ENCODE data around the gene PTPN6. TPM values are rescaled to one million over a fixed set of nuclear protein-coding genes. Genes with fewer than 3 reads are reported as not detected.
A peak's percentile ranks its signal among the peaks of the same experiment; 100 is the strongest.

The PTPN6 gene
- total and polyA plus RNA-seq, 2 of the 13 experiments (the other 11 are each of a cell fraction or from before 2014, with no cell fraction given): 10.5 to 10.6 TPM

DNA sequence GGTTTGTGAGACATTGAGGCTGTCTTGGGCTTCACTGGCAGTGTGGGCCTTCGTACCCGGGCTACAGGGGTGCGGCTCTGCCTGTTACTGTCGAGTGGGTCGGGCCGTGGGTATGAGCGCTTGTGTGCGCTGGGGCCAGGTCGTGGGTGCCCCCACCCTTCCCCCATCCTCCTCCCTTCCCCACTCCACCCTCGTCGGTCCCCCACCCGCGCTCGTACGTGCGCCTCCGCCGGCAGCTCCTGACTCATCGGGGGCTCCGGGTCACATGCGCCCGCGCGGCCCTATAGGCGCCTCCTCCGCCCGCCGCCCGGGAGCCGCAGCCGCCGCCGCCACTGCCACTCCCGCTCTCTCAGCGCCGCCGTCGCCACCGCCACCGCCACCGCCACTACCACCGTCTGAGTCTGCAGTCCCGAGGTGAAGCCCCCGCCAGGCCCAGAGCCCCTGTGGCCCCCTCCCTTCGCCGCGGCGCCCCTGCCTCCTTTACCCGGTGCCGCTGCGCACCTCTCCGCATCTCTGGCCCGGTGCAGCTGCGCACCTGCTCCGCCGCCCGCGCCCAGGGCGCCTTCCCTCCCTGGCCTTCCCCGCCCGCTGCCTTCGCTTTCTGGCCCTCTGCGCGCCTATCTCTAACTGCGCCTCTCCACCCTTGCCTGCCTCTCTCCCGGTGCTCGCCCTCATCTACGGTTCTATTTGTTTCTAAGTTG, 36.8 kb upstream of the PTPN6 start, which contains the start of gene ENO2 (continued):
- TF ChIP-seq, protein P1, sequence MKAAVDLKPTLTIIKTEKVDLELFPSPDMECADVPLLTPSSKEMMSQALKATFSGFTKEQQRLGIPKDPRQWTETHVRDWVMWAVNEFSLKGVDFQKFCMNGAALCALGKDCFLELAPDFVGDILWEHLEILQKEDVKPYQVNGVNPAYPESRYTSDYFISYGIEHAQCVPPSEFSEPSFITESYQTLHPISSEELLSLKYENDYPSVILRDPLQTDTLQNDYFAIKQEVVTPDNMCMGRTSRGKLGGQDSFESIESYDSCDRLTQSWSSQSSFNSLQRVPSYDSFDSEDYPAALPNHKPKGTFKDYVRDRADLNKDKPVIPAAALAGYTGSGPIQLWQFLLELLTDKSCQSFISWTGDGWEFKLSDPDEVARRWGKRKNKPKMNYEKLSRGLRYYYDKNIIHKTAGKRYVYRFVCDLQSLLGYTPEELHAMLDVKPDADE (CRISPR knock-in tag; IDR thresholded peaks at IDR 0.05): peak; percentile 54; the same call in 1 of the 2 replicates
- TF ChIP-seq NAIF1 (CRISPR knock-in tag; IDR thresholded peaks at IDR 0.05; ENCODE audit: borderline replicate concordance) (peak; percentile 41; the same call in 1 of the 2 replicates), HIVEP1 (CRISPR knock-in tag; IDR thresholded peaks at IDR 0.05) (0 out of 2 replicates have a peak, but pooled peaks have one; percentile 19), HOXA3 (CRISPR knock-in tag; IDR thresholded peaks at IDR 0.05) (no peak), HOXA5 (CRISPR knock-in tag; IDR thresholded peaks at IDR 0.05) (peak; percentile 46), CENPT (CRISPR knock-in tag; IDR thresholded peaks at IDR 0.05; ENCODE audit: low read depth) (0 out of 2 replicates have a peak, but pooled peaks have one; percentile 26), SALL1 (CRISPR knock-in tag; IDR thresholded peaks at IDR 0.05) (no peak), MATR3 (CRISPR knock-in tag; IDR thresholded peaks at IDR 0.05) (no peak), KLF9 (CRISPR knock-in tag; IDR thresholded peaks at IDR 0.05; ENCODE audit: low read depth) (no peak), MBNL3 (CRISPR knock-in tag; conservative IDR thresholded peaks at IDR 0.05) (no peak), ZNF749 (CRISPR knock-in tag; IDR thresholded peaks at IDR 0.05; ENCODE audit: borderline replicate concordance) (0 out of 2 replicates have a peak, but pooled peaks have one; percentile 32), NFATC3 (CRISPR knock-in tag; IDR thresholded peaks at IDR 0.05) (no peak), PITX1 (CRISPR knock-in tag; IDR thresholded peaks at IDR 0.05) (no peak), ZNF468 (CRISPR knock-in tag; IDR thresholded peaks at IDR 0.05) (0 out of 2 replicates have a peak, but pooled peaks have one; percentile 36), ZNF781 (CRISPR knock-in tag; IDR thresholded peaks at IDR 0.05; ENCODE audit: borderline replicate concordance, not compliant biosample characterization) (no peak), KAT8 (CRISPR knock-in tag; IDR thresholded peaks at IDR 0.05) (0 out of 2 replicates have a peak, but pooled peaks have one; percentile 15), ZNF607 (CRISPR knock-in tag; IDR thresholded peaks at IDR 0.05; ENCODE audit: borderline replicate concordance) (peak; percentile 46; the same call in 1 of the 2 replicates), POLR2AphosphoS5 (IDR thresholded peaks at IDR 0.05; ENCODE audit: low read depth, low read length) (peak; percentile 1; the same call in 1 of the 2 replicates), MTF1 (CRISPR knock-in tag; IDR thresholded peaks at IDR 0.05) (no peak), ZFP36L1 (CRISPR knock-in tag; IDR thresholded peaks at IDR 0.05) (no peak)
- TF ChIP-seq, protein P2, sequence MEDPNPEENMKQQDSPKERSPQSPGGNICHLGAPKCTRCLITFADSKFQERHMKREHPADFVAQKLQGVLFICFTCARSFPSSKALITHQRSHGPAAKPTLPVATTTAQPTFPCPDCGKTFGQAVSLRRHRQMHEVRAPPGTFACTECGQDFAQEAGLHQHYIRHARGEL (CRISPR knock-in tag; IDR thresholded peaks at IDR 0.05): no peak
- TF ChIP-seq, protein P3, sequence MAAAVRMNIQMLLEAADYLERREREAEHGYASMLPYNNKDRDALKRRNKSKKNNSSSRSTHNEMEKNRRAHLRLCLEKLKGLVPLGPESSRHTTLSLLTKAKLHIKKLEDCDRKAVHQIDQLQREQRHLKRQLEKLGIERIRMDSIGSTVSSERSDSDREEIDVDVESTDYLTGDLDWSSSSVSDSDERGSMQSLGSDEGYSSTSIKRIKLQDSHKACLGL (CRISPR knock-in tag; IDR thresholded peaks at IDR 0.05): 0 out of 2 replicates have a peak, but pooled peaks have one; percentile 38
- TF ChIP-seq, protein P4, sequence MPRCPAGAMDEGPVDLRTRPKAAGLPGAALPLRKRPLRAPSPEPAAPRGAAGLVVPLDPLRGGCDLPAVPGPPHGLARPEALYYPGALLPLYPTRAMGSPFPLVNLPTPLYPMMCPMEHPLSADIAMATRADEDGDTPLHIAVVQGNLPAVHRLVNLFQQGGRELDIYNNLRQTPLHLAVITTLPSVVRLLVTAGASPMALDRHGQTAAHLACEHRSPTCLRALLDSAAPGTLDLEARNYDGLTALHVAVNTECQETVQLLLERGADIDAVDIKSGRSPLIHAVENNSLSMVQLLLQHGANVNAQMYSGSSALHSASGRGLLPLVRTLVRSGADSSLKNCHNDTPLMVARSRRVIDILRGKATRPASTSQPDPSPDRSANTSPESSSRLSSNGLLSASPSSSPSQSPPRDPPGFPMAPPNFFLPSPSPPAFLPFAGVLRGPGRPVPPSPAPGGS (CRISPR knock-in tag; IDR thresholded peaks at IDR 0.05): peak; percentile 37; the same call in 1 of the 2 replicates
- TF ChIP-seq, protein P5, sequence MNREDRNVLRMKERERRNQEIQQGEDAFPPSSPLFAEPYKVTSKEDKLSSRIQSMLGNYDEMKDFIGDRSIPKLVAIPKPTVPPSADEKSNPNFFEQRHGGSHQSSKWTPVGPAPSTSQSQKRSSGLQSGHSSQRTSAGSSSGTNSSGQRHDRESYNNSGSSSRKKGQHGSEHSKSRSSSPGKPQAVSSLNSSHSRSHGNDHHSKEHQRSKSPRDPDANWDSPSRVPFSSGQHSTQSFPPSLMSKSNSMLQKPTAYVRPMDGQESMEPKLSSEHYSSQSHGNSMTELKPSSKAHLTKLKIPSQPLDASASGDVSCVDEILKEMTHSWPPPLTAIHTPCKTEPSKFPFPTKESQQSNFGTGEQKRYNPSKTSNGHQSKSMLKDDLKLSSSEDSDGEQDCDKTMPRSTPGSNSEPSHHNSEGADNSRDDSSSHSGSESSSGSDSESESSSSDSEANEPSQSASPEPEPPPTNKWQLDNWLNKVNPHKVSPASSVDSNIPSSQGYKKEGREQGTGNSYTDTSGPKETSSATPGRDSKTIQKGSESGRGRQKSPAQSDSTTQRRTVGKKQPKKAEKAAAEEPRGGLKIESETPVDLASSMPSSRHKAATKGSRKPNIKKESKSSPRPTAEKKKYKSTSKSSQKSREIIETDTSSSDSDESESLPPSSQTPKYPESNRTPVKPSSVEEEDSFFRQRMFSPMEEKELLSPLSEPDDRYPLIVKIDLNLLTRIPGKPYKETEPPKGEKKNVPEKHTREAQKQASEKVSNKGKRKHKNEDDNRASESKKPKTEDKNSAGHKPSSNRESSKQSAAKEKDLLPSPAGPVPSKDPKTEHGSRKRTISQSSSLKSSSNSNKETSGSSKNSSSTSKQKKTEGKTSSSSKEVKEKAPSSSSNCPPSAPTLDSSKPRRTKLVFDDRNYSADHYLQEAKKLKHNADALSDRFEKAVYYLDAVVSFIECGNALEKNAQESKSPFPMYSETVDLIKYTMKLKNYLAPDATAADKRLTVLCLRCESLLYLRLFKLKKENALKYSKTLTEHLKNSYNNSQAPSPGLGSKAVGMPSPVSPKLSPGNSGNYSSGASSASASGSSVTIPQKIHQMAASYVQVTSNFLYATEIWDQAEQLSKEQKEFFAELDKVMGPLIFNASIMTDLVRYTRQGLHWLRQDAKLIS (CRISPR knock-in tag; IDR thresholded peaks at IDR 0.05): no peak
